ENCODE measurements around the gene NBL1. TPM values are rescaled to one million over a fixed set of nuclear protein-coding genes. Genes with fewer than 3 reads are reported as not detected.

NBL1 gene
- polyA plus RNA-seq, 3 donors, result 0.07 TPM; not detected in 2

DNA sequence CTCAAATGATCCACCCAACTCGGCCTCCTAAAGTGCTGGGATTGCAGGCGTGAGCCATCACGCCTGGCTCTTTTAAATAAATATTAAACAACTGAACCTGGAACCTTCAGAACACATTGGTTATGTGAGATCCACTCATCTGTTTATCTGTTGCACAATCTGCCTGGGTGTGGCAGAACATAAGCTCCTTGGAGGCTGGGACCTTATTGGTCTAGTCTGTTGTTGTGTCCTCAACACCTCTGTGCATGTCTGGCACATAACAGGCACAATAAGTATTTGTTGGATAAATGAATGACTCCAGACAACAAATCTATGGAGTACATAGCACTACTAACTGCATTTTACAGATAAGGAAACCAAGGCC is 4.1 kb upstream of the NBL1 start:
- Mint-ChIP-seq H3K9me3 (peaks cover 0 to 19% (median 4%) of the 10 kb centered on the region in 7 donors), H3K27ac (no peak overlapping the region), H3K4me1 (peaks cover 9% of the 10 kb centered on the region), H3K27me3 (ENCODE audit: low read depth in 3 of 3) (peaks cover 34 to 55% (median 40%) of the 10 kb centered on the region in 3 donors), H3K4me3 (no peak overlapping the region), H3K36me3 (peaks cover 2% of the 10 kb centered on the region in 2 donors)
- WGBS (ENCODE audit: insufficient coverage), result 76% methylated on average over 2 of the region's 3 CpGs
- no peak for DNase-seq
- TF ChIP-seq, protein P1, sequence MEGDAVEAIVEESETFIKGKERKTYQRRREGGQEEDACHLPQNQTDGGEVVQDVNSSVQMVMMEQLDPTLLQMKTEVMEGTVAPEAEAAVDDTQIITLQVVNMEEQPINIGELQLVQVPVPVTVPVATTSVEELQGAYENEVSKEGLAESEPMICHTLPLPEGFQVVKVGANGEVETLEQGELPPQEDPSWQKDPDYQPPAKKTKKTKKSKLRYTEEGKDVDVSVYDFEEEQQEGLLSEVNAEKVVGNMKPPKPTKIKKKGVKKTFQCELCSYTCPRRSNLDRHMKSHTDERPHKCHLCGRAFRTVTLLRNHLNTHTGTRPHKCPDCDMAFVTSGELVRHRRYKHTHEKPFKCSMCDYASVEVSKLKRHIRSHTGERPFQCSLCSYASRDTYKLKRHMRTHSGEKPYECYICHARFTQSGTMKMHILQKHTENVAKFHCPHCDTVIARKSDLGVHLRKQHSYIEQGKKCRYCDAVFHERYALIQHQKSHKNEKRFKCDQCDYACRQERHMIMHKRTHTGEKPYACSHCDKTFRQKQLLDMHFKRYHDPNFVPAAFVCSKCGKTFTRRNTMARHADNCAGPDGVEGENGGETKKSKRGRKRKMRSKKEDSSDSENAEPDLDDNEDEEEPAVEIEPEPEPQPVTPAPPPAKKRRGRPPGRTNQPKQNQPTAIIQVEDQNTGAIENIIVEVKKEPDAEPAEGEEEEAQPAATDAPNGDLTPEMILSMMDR (IDR thresholded peaks at IDR 0.05), result no peak
- peaks cover 0 to 9% of the 10 kb centered on the region in 2 donors for H3K9me3 ChIP-seq (replicated peaks in 1 of 2; ENCODE audit: control insufficient read depth in 1 of 2, insufficient read depth in 1 of 2, low read length in 2 of 2)
- no peak overlapping the region for H3K4me2 ChIP-seq (replicated peaks; ENCODE audit: extremely low read depth, low read length, poor library complexity, severe bottlenecking)
- H3K79me2 ChIP-seq (ENCODE audit: insufficient read depth, low read length), result no peaks in the 10 kb centered on the region
- intact Hi-C loops (cut with micrococcal nuclease), result no loop called here
- H3K9ac ChIP-seq (ENCODE audit: insufficient read depth, low read length, poor library complexity, severe bottlenecking), result no peak overlapping the region
- H3K27me3 ChIP-seq (ENCODE audit: control insufficient read depth in 2 of 2, insufficient read depth in 2 of 2, low read length in 2 of 2), result peaks cover 15 to 40% of the 10 kb centered on the region in 2 donors
- H3K27ac ChIP-seq (ENCODE audit: low read depth in 1 of 2, low read length in 2 of 2), result no peak overlapping the region
- H3K36me3 ChIP-seq (replicated peaks in 1 of 2; ENCODE audit: control insufficient read depth in 1 of 2, insufficient read depth in 2 of 2, low read length in 2 of 2), result no peaks in the 10 kb centered on the region
- H4K20me1 ChIP-seq (ENCODE audit: insufficient read depth, low read length), result no peaks in the 10 kb centered on the region
- no peak overlapping the region for H3K4me3 ChIP-seq (replicated peaks in 1 of 3; ENCODE audit: low read depth in 2 of 3, low read length in 3 of 3)
- no peak overlapping the region for H2AFZ ChIP-seq (ENCODE audit: insufficient read depth, low read depth, low read length, poor library complexity, severe bottlenecking)
- H3K4me1 ChIP-seq (ENCODE audit: control insufficient read depth in 1 of 2, insufficient read depth in 2 of 2, low read length in 2 of 2), result peaks cover 4 to 10% of the 10 kb centered on the region in 2 donors

DNA sequence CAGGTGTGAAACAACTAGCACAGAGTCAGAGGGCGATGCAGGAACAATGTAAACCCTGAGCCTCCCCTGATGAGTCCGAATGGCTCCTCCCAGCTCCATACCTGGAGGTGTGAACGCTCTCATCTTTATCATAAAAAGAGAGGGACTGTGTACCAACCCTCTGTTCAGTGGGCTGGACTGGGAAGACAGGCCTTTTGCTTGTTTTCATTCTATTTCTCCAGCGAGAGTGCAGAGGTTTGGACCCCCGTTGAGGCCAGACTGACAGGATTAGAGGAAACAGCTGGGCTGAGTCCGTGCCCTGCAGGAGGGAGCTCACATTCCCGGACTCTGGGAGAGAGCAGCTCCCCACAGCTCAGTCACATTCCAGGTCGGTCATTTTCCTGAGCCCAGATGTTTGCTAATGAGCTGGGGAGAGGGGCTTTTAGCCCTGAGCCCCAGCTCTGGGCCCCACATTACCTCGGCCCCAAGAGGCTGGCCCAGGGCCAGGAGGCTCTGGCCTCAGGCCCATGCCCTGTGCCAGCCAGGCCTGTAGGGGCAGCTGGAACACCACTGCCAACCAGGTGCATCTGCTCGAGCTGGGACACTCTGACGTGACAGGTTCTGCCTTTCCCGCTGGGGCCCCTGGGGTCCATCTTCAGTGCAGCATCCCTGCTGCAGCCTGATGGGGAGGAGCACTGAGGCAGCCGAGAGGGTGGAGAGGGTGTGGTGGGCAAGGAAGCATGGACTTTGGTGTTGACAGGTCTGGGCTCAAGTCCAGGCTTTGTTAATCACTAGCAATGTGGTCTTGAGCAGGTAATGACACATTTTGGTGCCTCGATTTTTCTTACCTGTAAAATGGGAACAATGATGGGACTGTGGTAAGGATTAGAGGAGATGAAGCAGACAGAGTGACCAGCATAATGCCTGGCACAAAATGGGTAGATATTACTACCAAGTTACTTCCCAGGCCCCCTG is 3.5 kb upstream of the NBL1 start:
- Histone ChIP-seq H4K20me1 (ENCODE audit: insufficient read depth, low read length) (no peaks in the 10 kb centered on the region), H3K9me3 (replicated peaks in 1 of 2; ENCODE audit: control insufficient read depth in 1 of 2, insufficient read depth in 1 of 2, low read length in 2 of 2) (peaks cover 0 to 9% of the 10 kb centered on the region in 2 donors), H2AFZ (ENCODE audit: insufficient read depth, low read depth, low read length, poor library complexity, severe bottlenecking) (no peak overlapping the region), H3K4me1 (ENCODE audit: control insufficient read depth in 1 of 2, insufficient read depth in 2 of 2, low read length in 2 of 2) (peaks cover 6 to 14% of the 10 kb centered on the region in 2 donors), H3K9ac (ENCODE audit: insufficient read depth, low read length, poor library complexity, severe bottlenecking) (no peak overlapping the region), H3K27me3 (ENCODE audit: control insufficient read depth in 2 of 2, insufficient read depth in 2 of 2, low read length in 2 of 2) (peaks cover 19 to 46% of the 10 kb centered on the region in 2 donors), H3K4me2 (replicated peaks; ENCODE audit: extremely low read depth, low read length, poor library complexity, severe bottlenecking) (no peak overlapping the region), H3K27ac (ENCODE audit: low read depth in 1 of 2, low read length in 2 of 2) (no peak overlapping the region), H3K4me3 (replicated peaks in 1 of 3; ENCODE audit: low read depth in 2 of 3, low read length in 3 of 3) (no peak overlapping the region), H3K36me3 (replicated peaks in 1 of 2; ENCODE audit: control insufficient read depth in 1 of 2, insufficient read depth in 2 of 2, low read length in 2 of 2) (no peaks in the 10 kb centered on the region), H3K79me2 (ENCODE audit: insufficient read depth, low read length) (no peaks in the 10 kb centered on the region)
- intact Hi-C loops (cut with micrococcal nuclease), result no loop called here
- H3K4me3 Mint-ChIP-seq, result peak overlapping the region in 1 of 2 donors; percentile 37
- WGBS (ENCODE audit: insufficient coverage), result 50% methylated on average over 11 of the region's 14 CpGs
- DNase-seq, result no peak
- TF ChIP-seq, protein P1 (IDR thresholded peaks at IDR 0.05), result no peak
- peaks cover 39 to 61% (median 44%) of the 10 kb centered on the region in 3 donors for H3K27me3 Mint-ChIP-seq (ENCODE audit: low read depth in 3 of 3)
- no peak overlapping the region for H3K27ac Mint-ChIP-seq
- H3K9me3 Mint-ChIP-seq, result peaks cover 0 to 23% (median 4%) of the 10 kb centered on the region in 7 donors
- H3K4me1 Mint-ChIP-seq, result peaks cover 10% of the 10 kb centered on the region
- H3K36me3 Mint-ChIP-seq, result peaks cover 2% of the 10 kb centered on the region in 2 donors
